Loucy (cell line): ENCODE measurements around the gene RELL2.

Source experiments
- H2AFZ ChIP-seq: fragments of 200-600 bp; sonication (generic); 2 replicates; pipeline ENCODE4 v1.6.0; 2016; ENCODE audit warnings: antibody characterized with exemption, mild to moderate bottlenecking, low read length, moderate library complexity
- H3F3A ChIP-seq: fragments of 200-600 bp; 2 replicates; pipeline ENCODE4 v1.6.0; 2016; ENCODE audit warnings: antibody characterized with exemption, low read depth, mild to moderate bottlenecking
- H3K27me3 ChIP-seq: fragments of 200-600 bp; sonication (generic); 2 replicates; pipeline ENCODE4 v1.6.1; 2014; ENCODE audit warnings: low read length, mild to moderate bottlenecking; ENCODE audit not compliant: insufficient read depth, poor library complexity, severe bottlenecking
- H3K36me3 ChIP-seq: fragments of 200-600 bp; sonication (generic); 2 replicates; pipeline ENCODE4 v1.6.1; 2016; ENCODE audit warnings: low read length; ENCODE audit not compliant: insufficient read depth
- H3K4me1 ChIP-seq: fragments of 200-600 bp; sonication (generic); 2 replicates; pipeline ENCODE4 v1.5.1; 2014; ENCODE audit warnings: low read length, mild to moderate bottlenecking; ENCODE audit not compliant: insufficient read depth, poor library complexity, severe bottlenecking
- H3K4me2 ChIP-seq: fragments of 200-600 bp; sonication (generic); 2 replicates; pipeline ENCODE4 v1.6.0; 2014; ENCODE audit warnings: antibody characterized with exemption, low read length, low read depth, mild to moderate bottlenecking; ENCODE audit not compliant: poor library complexity, severe bottlenecking
- H3K4me3 ChIP-seq: fragments of 200-600 bp; sonication (generic); 2 replicates; pipeline ENCODE4 v1.5.1; 2014; ENCODE audit warnings: low read length, mild to moderate bottlenecking, mixed read lengths; ENCODE audit not compliant: poor library complexity, severe bottlenecking
- H3K79me2 ChIP-seq: fragments of 200-600 bp; sonication (generic); 2 replicates; pipeline ENCODE4 v1.6.1; 2014; ENCODE audit warnings: low read length; ENCODE audit not compliant: insufficient read depth
- H3K9ac ChIP-seq: fragments of 200-600 bp; sonication (generic); 2 replicates; pipeline ENCODE4 v1.6.0; 2014; ENCODE audit warnings: mild to moderate bottlenecking, low read depth, low read length, moderate library complexity; ENCODE audit not compliant: poor library complexity, severe bottlenecking
- H3K9me2 ChIP-seq: fragments of 200-600 bp; sonication (generic); replicated peaks from 2 replicates; pipeline ENCODE4 v1.6.1; 2016; ENCODE audit warnings: low read depth, low read length, mixed read lengths
- H3K9me3 ChIP-seq: fragments of 200-600 bp; sonication (generic); 2 replicates; pipeline ENCODE4 v1.6.1; 2014; ENCODE audit warnings: mild to moderate bottlenecking, antibody characterized with exemption, low read length, low read depth; ENCODE audit not compliant: insufficient read depth
- H4K20me1 ChIP-seq: fragments of 200-600 bp; sonication (generic); 2 replicates; pipeline ENCODE4 v1.6.0; 2014; ENCODE audit warnings: antibody characterized with exemption, low read length, mild to moderate bottlenecking; ENCODE audit not compliant: insufficient read depth, poor library complexity, severe bottlenecking
- EZH2phosphoT487 ChIP-seq: fragments of 200-600 bp; IDR thresholded peaks from 2 replicates; pipeline ENCODE4 v1.6.1; 2018; ENCODE audit warnings: antibody characterized with exemption, mild to moderate bottlenecking, moderate library complexity, borderline replicate concordance
- TF ChIP-seq, protein P1 (sequence below): fragments of 200-600 bp; sonication (generic); conservative IDR thresholded peaks from 2 replicates; pipeline ENCODE4 v1.5.1; 2014; ENCODE audit warnings: mild to moderate bottlenecking, antibody characterized with exemption, low read length

Gene RELL2

GRCh38 chr5:141647242-141647641 is 10.4 kb downstream of the RELL2 start:
- peaks cover 3% of the 10 kb centered on the region for H3K4me1 ChIP-seq
- H3K9me3 ChIP-seq, result no peaks in the 10 kb centered on the region
- no peaks in the 10 kb centered on the region for H3K79me2 ChIP-seq
- H3K27me3 ChIP-seq, result no peaks in the 10 kb centered on the region
- no peak overlapping the region for H2AFZ ChIP-seq
- TF ChIP-seq, protein P1, sequence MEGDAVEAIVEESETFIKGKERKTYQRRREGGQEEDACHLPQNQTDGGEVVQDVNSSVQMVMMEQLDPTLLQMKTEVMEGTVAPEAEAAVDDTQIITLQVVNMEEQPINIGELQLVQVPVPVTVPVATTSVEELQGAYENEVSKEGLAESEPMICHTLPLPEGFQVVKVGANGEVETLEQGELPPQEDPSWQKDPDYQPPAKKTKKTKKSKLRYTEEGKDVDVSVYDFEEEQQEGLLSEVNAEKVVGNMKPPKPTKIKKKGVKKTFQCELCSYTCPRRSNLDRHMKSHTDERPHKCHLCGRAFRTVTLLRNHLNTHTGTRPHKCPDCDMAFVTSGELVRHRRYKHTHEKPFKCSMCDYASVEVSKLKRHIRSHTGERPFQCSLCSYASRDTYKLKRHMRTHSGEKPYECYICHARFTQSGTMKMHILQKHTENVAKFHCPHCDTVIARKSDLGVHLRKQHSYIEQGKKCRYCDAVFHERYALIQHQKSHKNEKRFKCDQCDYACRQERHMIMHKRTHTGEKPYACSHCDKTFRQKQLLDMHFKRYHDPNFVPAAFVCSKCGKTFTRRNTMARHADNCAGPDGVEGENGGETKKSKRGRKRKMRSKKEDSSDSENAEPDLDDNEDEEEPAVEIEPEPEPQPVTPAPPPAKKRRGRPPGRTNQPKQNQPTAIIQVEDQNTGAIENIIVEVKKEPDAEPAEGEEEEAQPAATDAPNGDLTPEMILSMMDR, result no peak
- no peak for TF ChIP-seq EZH2phosphoT487
- H3F3A ChIP-seq, result no peaks in the 10 kb centered on the region
- H4K20me1 ChIP-seq, result no peaks in the 10 kb centered on the region
- no peak overlapping the region for H3K9ac ChIP-seq
- no peak overlapping the region for H3K4me2 ChIP-seq
- no peak overlapping the region for H3K4me3 ChIP-seq
- H3K36me3 ChIP-seq, result no peaks in the 10 kb centered on the region
- no peaks in the 10 kb centered on the region for H3K9me2 ChIP-seq

DNA sequence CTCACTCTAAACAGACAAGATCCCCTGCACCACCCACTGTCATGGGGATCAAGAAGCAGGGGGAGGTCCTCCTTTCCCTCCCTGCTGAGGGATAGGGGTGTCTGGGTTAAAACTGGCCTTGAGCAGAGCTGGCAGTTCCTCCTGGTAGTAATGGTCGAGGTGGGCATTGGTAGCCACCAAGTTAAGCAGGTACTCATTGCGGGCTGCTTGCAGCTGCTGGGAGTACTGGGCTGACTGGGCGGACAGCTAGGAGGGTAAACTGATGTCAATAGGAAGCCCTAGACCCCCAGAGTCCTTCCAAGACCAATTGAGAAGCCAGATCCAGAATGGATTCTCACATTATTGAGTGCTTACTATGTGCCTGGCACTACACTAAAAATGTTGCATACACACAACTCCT is 11.1 kb downstream of the RELL2 start:
- Histone ChIP-seq H3K79me2 (no peaks in the 10 kb centered on the region), H3K9me2 (no peaks in the 10 kb centered on the region), H3K4me2 (no peak overlapping the region), H3K9ac (no peak overlapping the region), H2AFZ (no peak overlapping the region), H3K27me3 (no peaks in the 10 kb centered on the region), H3K36me3 (no peaks in the 10 kb centered on the region), H4K20me1 (no peaks in the 10 kb centered on the region), H3K4me1 (peaks cover 3% of the 10 kb centered on the region), H3F3A (no peaks in the 10 kb centered on the region), H3K4me3 (no peak overlapping the region), H3K9me3 (no peaks in the 10 kb centered on the region)
- no peak for TF ChIP-seq EZH2phosphoT487
- TF ChIP-seq, protein P1, result no peak

DNA sequence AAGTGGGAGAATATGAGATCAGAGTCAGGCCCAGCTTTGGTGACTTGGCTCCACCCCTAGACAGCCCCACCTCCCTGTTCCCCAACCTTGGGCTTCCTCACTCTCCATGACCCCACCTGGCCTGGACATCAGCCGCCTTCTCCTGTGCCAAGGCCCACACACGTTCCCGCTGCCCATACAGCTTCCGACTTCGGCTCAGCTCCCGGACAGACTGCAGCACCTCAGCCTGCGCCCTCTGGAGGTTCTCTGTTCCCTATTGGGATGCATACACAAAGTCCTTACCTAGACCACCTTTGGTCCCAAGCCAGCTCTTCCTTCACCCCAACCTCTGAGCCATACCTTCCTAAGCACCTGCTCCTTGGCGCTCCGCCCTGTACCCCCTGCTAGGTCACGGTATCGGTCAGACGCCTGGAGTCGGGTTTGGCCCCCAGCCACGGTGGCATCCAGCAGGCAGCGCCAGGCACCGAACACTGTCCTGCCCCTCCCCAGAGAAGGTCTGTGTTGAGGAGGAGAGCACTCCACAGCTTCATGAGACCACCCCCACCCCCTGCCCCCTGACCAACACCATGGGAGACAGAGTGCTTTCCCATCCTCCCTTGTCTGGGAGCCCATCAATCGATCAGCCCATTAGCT is 12.4 kb downstream of the RELL2 start:
- H3K36me3 ChIP-seq, result no peaks in the 10 kb centered on the region
- H3K9me3 ChIP-seq, result no peaks in the 10 kb centered on the region
- no peak overlapping the region for H3K9ac ChIP-seq
- H3K4me2 ChIP-seq, result no peak overlapping the region
- no peak overlapping the region for H3K4me3 ChIP-seq
- no peaks in the 10 kb centered on the region for H4K20me1 ChIP-seq
- H2AFZ ChIP-seq, result no peak overlapping the region
- H3K4me1 ChIP-seq, result peaks cover 3% of the 10 kb centered on the region
- H3K79me2 ChIP-seq, result no peaks in the 10 kb centered on the region
- no peaks in the 10 kb centered on the region for H3K27me3 ChIP-seq
- no peaks in the 10 kb centered on the region for H3F3A ChIP-seq
- TF ChIP-seq, protein P1, result no peak
- TF ChIP-seq EZH2phosphoT487, result no peak
- no peaks in the 10 kb centered on the region for H3K9me2 ChIP-seq
